Fibroblast of lung (primary cell): Measurements from ENCODE around the gene CCL20. TPM values are rescaled to one million over a fixed set of nuclear protein-coding genes. Genes with fewer than 3 reads are reported as not detected.

Source experiments
- DNase-seq, 2 donors: peaks; one replicate each; pipeline versions ENCODE4 v3.0.0 to v3.0.0-alpha.2; 2010; ENCODE audit warnings: low read depth in 2 of 2
- H2AFZ ChIP-seq: 2 replicates; pipeline ENCODE4 v1.5.1; 2012; ENCODE audit warnings: low read length, control low read depth, inconsistent platforms
- H3K27ac ChIP-seq: 2 replicates; pipeline ENCODE4 v1.5.1; 2011; ENCODE audit warnings: low read length, control low read depth; ENCODE audit not compliant: insufficient read depth
- H3K27me3 ChIP-seq: 2 replicates; pipeline ENCODE4 v1.5.1; 2011; ENCODE audit warnings: mild to moderate bottlenecking, low read length; ENCODE audit not compliant: control insufficient read depth, insufficient read depth
- H3K36me3 ChIP-seq: 2 replicates; pipeline ENCODE4 v1.5.1; 2011; ENCODE audit warnings: low read length; ENCODE audit not compliant: control insufficient read depth, insufficient read depth
- H3K4me1 ChIP-seq: 2 replicates; pipeline ENCODE4 v1.5.1; 2011; ENCODE audit warnings: low read length; ENCODE audit not compliant: control insufficient read depth, insufficient read depth; ENCODE audit errors: extremely low read depth
- H3K4me2 ChIP-seq: 2 replicates; pipeline ENCODE4 v1.5.1; 2011; ENCODE audit warnings: low read length, control low read depth; ENCODE audit not compliant: insufficient read depth; ENCODE audit errors: extremely low read depth
- H3K4me3 ChIP-seq, 4 experiments: fragments of 200-600 bp in 1 of 4; sonication (generic) in 1 of 4; replicated peaks in 1 of 4; 2 replicates each; pipeline ENCODE4 v1.5.1; 2011 to 2016; ENCODE audit warnings: low read length in 4 of 4, low read depth in 3 of 4, mild to moderate bottlenecking in 3 of 4, control low read depth in 2 of 4, inconsistent platforms in 1 of 4, mixed read lengths in 1 of 4; ENCODE audit not compliant: insufficient read depth in 1 of 4; ENCODE audit errors: control extremely low read depth in 1 of 4
- H3K79me2 ChIP-seq: 2 replicates; pipeline ENCODE4 v1.5.1; 2012; ENCODE audit warnings: mild to moderate bottlenecking, low read length, inconsistent platforms; ENCODE audit not compliant: control insufficient read depth, insufficient read depth
- H3K9ac ChIP-seq: 2 replicates; pipeline ENCODE4 v1.5.1; 2011; ENCODE audit warnings: mild to moderate bottlenecking, low read length, control low read depth; ENCODE audit not compliant: insufficient read depth
- H3K9me3 ChIP-seq: 2 replicates; pipeline ENCODE4 v1.5.1; 2012; ENCODE audit warnings: low read depth, low read length; ENCODE audit not compliant: control insufficient read depth, insufficient read depth
- H4K20me1 ChIP-seq: 2 replicates; pipeline ENCODE4 v1.5.1; 2011; ENCODE audit warnings: low read length; ENCODE audit not compliant: control insufficient read depth, insufficient read depth; ENCODE audit errors: extremely low read depth
- CTCF ChIP-seq, 2 donors: IDR thresholded peaks in 1 of 2; conservative IDR thresholded peaks in 1 of 2; 1 replicate in 1 of 2; 2 replicates in 1 of 2; pipeline ENCODE4 v1.5.1; 2011 to 2012; ENCODE audit warnings: low read length in 2 of 2, control low read depth in 1 of 2, inconsistent platforms in 1 of 2, low read depth in 1 of 2, mild to moderate bottlenecking in 1 of 2
- EZH2 ChIP-seq: IDR thresholded peaks from 2 replicates; pipeline ENCODE4 v1.5.1; 2012; ENCODE audit warnings: low read length, control low read depth, mild to moderate bottlenecking; ENCODE audit errors: missing control alignments
- polyA plus RNA-seq, 2 donors: library from polyadenylated mRNA; depleted of rRNA in 1 of 2; stranded (reverse) in 1 of 2; unstranded in 1 of 2; fragments of >200 nt; gene quantifications; 2 replicates each; pipeline ENCODE4 v1.2.1, GENCODE V29; 2011 to 2012; ENCODE audit warnings: missing spikeins in 1 of 2
- total RNA-seq: library from RNA; depleted of rRNA; stranded (reverse); fragments of >200 nt; gene quantifications from 2 replicates; pipeline ENCODE4 v1.2.1, GENCODE V29; 2014

CCL20 gene
- total and polyA plus RNA-seq, 2 donors (not counting 1 experiment from before 2014, with no cell fraction given): 0.23 TPM; not detected in 1

- no peak for DNase-seq
- no peak overlapping the region for H3K9ac ChIP-seq
- H3K4me1 ChIP-seq: no peaks in the 10 kb centered on the region
- H2AFZ ChIP-seq: no peak overlapping the region
- H4K20me1 ChIP-seq: no peaks in the 10 kb centered on the region
- H3K27me3 ChIP-seq: no peaks in the 10 kb centered on the region
- H3K4me2 ChIP-seq: no peak overlapping the region
- TF ChIP-seq CTCF (conservative IDR thresholded peaks at IDR 0.05 in 1 of 2, IDR thresholded peaks at IDR 0.05 in 1 of 2; ENCODE audit: low read depth in 1 of 2, low read length in 2 of 2) (no peak), EZH2 (no peak)
- no peaks in the 10 kb centered on the region for H3K36me3 ChIP-seq
- H3K79me2 ChIP-seq: no peaks in the 10 kb centered on the region
- H3K9me3 ChIP-seq: no peaks in the 10 kb centered on the region
- H3K27ac ChIP-seq: no peak overlapping the region
- no peak overlapping the region for H3K4me3 ChIP-seq
These were observed 14.4 kb upstream of the CCL20 start for GRCh38 chr2:227799202-227799601.

DNA sequence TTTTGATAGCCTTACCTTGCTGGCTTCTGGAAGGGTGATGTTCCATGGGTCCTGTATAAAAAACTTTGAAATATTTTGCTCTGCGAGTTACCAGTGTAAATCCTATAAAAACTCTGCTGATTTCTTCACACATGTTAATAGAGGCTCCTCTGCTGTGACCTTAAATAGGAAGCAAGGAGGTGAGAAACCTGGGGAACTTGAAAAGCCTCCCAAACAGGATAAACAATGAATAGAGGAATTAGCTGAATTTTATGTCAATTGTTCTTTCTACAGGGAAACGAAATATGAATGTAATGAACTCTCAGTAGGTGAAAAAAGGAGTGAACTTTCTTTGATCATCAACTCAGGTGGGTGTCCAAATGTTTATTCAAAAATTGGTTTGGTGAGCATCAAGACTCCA, 10.8 kb upstream of the CCL20 start:
- no peak for DNase-seq
- Histone ChIP-seq H2AFZ (no peak overlapping the region), H3K79me2 (no peaks in the 10 kb centered on the region), H3K9ac (no peak overlapping the region), H3K9me3 (no peaks in the 10 kb centered on the region), H3K27ac (no peak overlapping the region), H3K36me3 (no peaks in the 10 kb centered on the region), H4K20me1 (no peaks in the 10 kb centered on the region), H3K27me3 (no peaks in the 10 kb centered on the region), H3K4me3 (no peak overlapping the region), H3K4me2 (no peak overlapping the region), H3K4me1 (no peaks in the 10 kb centered on the region)
- TF ChIP-seq EZH2 (no peak), CTCF (conservative IDR thresholded peaks at IDR 0.05 in 1 of 2, IDR thresholded peaks at IDR 0.05 in 1 of 2; ENCODE audit: low read depth in 1 of 2, low read length in 2 of 2) (no peak)

DNA sequence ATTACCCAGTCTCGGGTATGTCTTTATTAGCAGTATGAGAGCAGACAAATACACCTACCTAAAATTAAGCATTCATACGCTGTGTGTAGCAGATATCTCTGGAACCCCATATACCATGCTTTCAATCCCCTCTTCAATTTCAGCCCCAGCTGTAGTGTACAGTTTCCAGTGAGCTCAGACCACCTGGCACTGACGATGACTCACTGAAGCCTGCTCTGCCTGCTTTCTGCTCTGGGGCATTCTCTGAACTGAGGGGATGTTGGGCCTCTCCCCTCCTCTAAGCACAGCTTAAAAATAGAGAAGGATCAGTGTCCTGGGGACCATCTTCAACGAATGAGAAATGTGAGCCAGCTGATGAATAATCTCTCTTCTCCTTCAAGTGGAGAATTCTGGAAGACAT, 8.7 kb upstream of the CCL20 start:
- H4K20me1 ChIP-seq: no peaks in the 10 kb centered on the region
- H3K4me3 ChIP-seq: no peak overlapping the region
- H3K79me2 ChIP-seq: no peaks in the 10 kb centered on the region
- no peaks in the 10 kb centered on the region for H3K27me3 ChIP-seq
- H2AFZ ChIP-seq: no peak overlapping the region
- no peak overlapping the region for H3K9ac ChIP-seq
- no peak overlapping the region for H3K4me2 ChIP-seq
- peak in 1 of 2 donors; percentile 29 for DNase-seq
- H3K4me1 ChIP-seq: no peaks in the 10 kb centered on the region
- no peak overlapping the region for H3K27ac ChIP-seq
- no peaks in the 10 kb centered on the region for H3K36me3 ChIP-seq
- no peak for TF ChIP-seq EZH2
- no peak for TF ChIP-seq CTCF (conservative IDR thresholded peaks at IDR 0.05 in 1 of 2, IDR thresholded peaks at IDR 0.05 in 1 of 2; ENCODE audit: low read depth in 1 of 2, low read length in 2 of 2)
- H3K9me3 ChIP-seq: no peaks in the 10 kb centered on the region
